ENCODE results near the gene EPC1.

DNA sequence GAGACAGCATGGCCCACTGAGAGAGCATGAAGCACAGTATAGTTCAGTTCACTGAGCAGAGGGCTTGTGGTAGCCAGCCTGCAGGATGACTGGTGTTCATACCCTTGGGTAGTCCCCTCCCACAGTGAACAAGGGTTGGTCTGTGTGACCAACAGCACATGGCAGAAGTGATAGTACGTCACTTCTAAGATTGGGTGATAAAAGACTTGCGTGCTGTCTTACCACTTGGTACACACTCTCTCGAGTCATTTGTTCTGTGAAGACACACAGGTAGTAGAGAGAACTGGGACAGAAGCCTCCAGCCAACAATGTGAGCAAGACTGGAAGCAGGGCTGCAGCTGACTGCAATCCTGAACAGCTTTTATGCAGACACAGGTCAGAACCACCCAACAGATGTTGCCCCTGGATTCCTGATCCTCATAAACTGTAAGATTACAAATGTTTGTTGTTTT is 14.6 kb downstream of the EPC1 start:
- TF ChIP-seq, protein P1, sequence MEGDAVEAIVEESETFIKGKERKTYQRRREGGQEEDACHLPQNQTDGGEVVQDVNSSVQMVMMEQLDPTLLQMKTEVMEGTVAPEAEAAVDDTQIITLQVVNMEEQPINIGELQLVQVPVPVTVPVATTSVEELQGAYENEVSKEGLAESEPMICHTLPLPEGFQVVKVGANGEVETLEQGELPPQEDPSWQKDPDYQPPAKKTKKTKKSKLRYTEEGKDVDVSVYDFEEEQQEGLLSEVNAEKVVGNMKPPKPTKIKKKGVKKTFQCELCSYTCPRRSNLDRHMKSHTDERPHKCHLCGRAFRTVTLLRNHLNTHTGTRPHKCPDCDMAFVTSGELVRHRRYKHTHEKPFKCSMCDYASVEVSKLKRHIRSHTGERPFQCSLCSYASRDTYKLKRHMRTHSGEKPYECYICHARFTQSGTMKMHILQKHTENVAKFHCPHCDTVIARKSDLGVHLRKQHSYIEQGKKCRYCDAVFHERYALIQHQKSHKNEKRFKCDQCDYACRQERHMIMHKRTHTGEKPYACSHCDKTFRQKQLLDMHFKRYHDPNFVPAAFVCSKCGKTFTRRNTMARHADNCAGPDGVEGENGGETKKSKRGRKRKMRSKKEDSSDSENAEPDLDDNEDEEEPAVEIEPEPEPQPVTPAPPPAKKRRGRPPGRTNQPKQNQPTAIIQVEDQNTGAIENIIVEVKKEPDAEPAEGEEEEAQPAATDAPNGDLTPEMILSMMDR (conservative IDR thresholded peaks at IDR 0.05), result no peak
- TF ChIP-seq EZH2 (IDR thresholded peaks at IDR 0.05; ENCODE audit: low read depth), result no peak

Measured in PC-9 (cell line).